ENCODE data around the gene TTC4.

The TTC4 gene

GRCh38 chr1:54681358-54681757 lies 34.3 kb upstream of the TTC4 start:
- Histone ChIP-seq H3K18ac (ENCODE audit: low read length) (no peak overlapping the region), H4K8ac (ENCODE audit: low read depth, low read length) (no peak overlapping the region), H3K4me1 (ENCODE audit: control insufficient read depth in 1 of 2, insufficient read depth in 2 of 2, low read length in 2 of 2) (peaks cover 0 to 2% of the 10 kb centered on the region in 2 experiments), H3K79me2 (ENCODE audit: control insufficient read depth, insufficient read depth, low read length, poor library complexity) (no peaks in the 10 kb centered on the region), H3K27me3 (ENCODE audit: insufficient read depth, low read length) (no peaks in the 10 kb centered on the region), H3K4ac (ENCODE audit: low read depth, low read length) (no peak overlapping the region), H2BK12ac (ENCODE audit: low read length) (no peak overlapping the region), H2AFZ (ENCODE audit: insufficient read depth, low read length, poor library complexity) (no peak overlapping the region), H3K36me3 (ENCODE audit: control insufficient read depth in 1 of 2, insufficient read depth in 2 of 2, low read length in 2 of 2) (no peaks in the 10 kb centered on the region), H3K14ac (ENCODE audit: low read length) (no peak overlapping the region), H3K79me1 (ENCODE audit: low read length) (no peaks in the 10 kb centered on the region), H3K4me2 (ENCODE audit: low read length) (no peak overlapping the region), H3K9me3 (ENCODE audit: insufficient read depth, low read depth, low read length) (peaks cover 3% of the 10 kb centered on the region), H2BK120ac (ENCODE audit: insufficient read depth, low read length, poor library complexity) (no peak overlapping the region), H2AK5ac (ENCODE audit: low read length) (no peak overlapping the region), H3K4me3 (ENCODE audit: low read depth, low read length) (no peak overlapping the region), H2BK5ac (ENCODE audit: low read depth, low read length, poor library complexity) (no peak overlapping the region), H4K12ac (ENCODE audit: low read depth, low read length) (no peak overlapping the region), H3K27ac (ENCODE audit: low read depth, low read length) (no peak overlapping the region), H3K9ac (ENCODE audit: low read length) (no peak overlapping the region), H3K23ac (ENCODE audit: low read length) (no peak overlapping the region), H4K91ac (ENCODE audit: low read depth, low read length) (no peak overlapping the region)
- peak; percentile 12 to 66 for DNase-seq

DNA sequence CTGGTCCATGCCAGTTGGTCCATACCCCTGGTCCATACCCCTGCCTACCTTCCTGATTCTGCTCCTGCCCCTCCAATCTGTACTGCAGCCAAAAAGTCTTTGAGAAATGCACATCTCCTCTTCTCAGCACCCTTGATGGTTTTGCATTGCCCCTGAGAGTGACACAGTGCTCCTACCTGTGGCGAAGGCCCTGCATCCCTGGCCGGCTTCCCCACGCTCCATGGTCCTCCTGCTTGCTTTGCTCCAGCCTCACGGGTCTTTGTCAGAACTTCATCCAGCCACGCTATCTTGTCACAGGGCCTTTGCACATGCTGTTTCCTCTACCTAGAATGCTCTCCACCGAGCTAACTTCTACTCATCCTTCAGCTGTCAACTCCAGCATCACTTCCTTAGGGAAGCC lies 32.2 kb upstream of the TTC4 start:
- H3K18ac ChIP-seq (ENCODE audit: low read length): no peak overlapping the region
- H3K9me3 ChIP-seq (ENCODE audit: insufficient read depth, low read depth, low read length): peaks cover 3% of the 10 kb centered on the region
- H2BK5ac ChIP-seq (ENCODE audit: low read depth, low read length, poor library complexity): no peak overlapping the region
- H2BK12ac ChIP-seq (ENCODE audit: low read length): no peak overlapping the region
- no peak overlapping the region for H3K23ac ChIP-seq (ENCODE audit: low read length)
- no peak overlapping the region for H2AFZ ChIP-seq (ENCODE audit: insufficient read depth, low read length, poor library complexity)
- H2BK120ac ChIP-seq (ENCODE audit: insufficient read depth, low read length, poor library complexity): no peak overlapping the region
- H3K4ac ChIP-seq (ENCODE audit: low read depth, low read length): no peak overlapping the region
- peaks cover 0 to 2% of the 10 kb centered on the region in 2 experiments for H3K4me1 ChIP-seq (ENCODE audit: control insufficient read depth in 1 of 2, insufficient read depth in 2 of 2, low read length in 2 of 2)
- no peak overlapping the region for H4K8ac ChIP-seq (ENCODE audit: low read depth, low read length)
- no CpG with 5 or more reads among the region's 6 CpGs for WGBS (ENCODE audit: extremely low coverage, insufficient coverage, insufficient read length)
- H3K36me3 ChIP-seq (ENCODE audit: control insufficient read depth in 1 of 2, insufficient read depth in 2 of 2, low read length in 2 of 2): no peaks in the 10 kb centered on the region
- H3K27me3 ChIP-seq (ENCODE audit: insufficient read depth, low read length): no peaks in the 10 kb centered on the region
- no peak for DNase-seq
- H3K27ac ChIP-seq (ENCODE audit: low read depth, low read length): no peak overlapping the region
- H2AK5ac ChIP-seq (ENCODE audit: low read length): no peak overlapping the region
- H3K9ac ChIP-seq (ENCODE audit: low read length): no peak overlapping the region
- H3K4me2 ChIP-seq (ENCODE audit: low read length): no peak overlapping the region
- H4K91ac ChIP-seq (ENCODE audit: low read depth, low read length): no peak overlapping the region
- H3K14ac ChIP-seq (ENCODE audit: low read length): no peak overlapping the region
- no peaks in the 10 kb centered on the region for H3K79me1 ChIP-seq (ENCODE audit: low read length)
- H3K4me3 ChIP-seq (ENCODE audit: low read depth, low read length): no peak overlapping the region
- H3K79me2 ChIP-seq (ENCODE audit: control insufficient read depth, insufficient read depth, low read length, poor library complexity): no peaks in the 10 kb centered on the region
- H4K12ac ChIP-seq (ENCODE audit: low read depth, low read length): no peak overlapping the region

DNA sequence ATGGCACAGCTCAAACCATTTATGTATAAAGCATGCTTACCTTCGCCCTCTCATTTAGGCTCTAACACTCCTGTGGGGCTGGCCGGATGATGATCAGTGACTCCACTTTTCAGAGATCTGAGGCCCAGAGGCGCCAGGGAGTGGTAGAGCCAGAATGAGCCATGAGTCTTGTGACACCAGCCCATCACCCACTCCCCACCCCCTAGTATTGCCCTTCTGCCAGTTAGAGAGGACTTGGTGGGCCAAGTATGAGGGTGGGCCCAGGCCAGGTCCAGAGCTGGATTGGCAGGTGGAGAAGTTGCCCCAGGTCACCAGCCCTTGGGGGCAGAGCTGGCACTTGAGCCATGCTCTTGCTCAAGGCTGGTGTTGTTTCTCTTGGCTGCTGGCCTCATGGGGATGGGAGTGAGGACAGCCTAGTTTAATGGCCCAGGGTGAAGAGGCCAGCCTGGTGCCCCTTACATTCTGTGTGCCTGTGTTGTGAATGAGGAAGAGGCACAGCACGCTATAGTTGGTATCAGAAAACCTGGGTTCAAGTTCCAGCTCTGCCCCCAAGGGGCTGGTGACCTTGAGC lies 30.2 kb upstream of the TTC4 start:
- Histone ChIP-seq H2AK5ac (ENCODE audit: low read length) (no peak overlapping the region), H4K8ac (ENCODE audit: low read depth, low read length) (no peak overlapping the region), H3K4me1 (ENCODE audit: control insufficient read depth in 1 of 2, insufficient read depth in 2 of 2, low read length in 2 of 2) (peaks cover 0 to 2% of the 10 kb centered on the region in 2 experiments), H2BK5ac (ENCODE audit: low read depth, low read length, poor library complexity) (no peak overlapping the region), H3K14ac (ENCODE audit: low read length) (no peak overlapping the region), H3K23ac (ENCODE audit: low read length) (no peak overlapping the region), H3K4me3 (ENCODE audit: low read depth, low read length) (no peak overlapping the region), H2BK12ac (ENCODE audit: low read length) (no peak overlapping the region), H3K18ac (ENCODE audit: low read length) (no peak overlapping the region), H2AFZ (ENCODE audit: insufficient read depth, low read length, poor library complexity) (no peak overlapping the region), H3K4ac (ENCODE audit: low read depth, low read length) (no peak overlapping the region), H3K4me2 (ENCODE audit: low read length) (no peak overlapping the region), H3K9ac (ENCODE audit: low read length) (no peak overlapping the region), H4K12ac (ENCODE audit: low read depth, low read length) (no peak overlapping the region), H3K27ac (ENCODE audit: low read depth, low read length) (no peak overlapping the region), H3K79me2 (ENCODE audit: control insufficient read depth, insufficient read depth, low read length, poor library complexity) (no peaks in the 10 kb centered on the region), H3K9me3 (ENCODE audit: insufficient read depth, low read depth, low read length) (no peaks in the 10 kb centered on the region), H3K27me3 (ENCODE audit: insufficient read depth, low read length) (no peaks in the 10 kb centered on the region), H3K79me1 (ENCODE audit: low read length) (no peaks in the 10 kb centered on the region), H2BK120ac (ENCODE audit: insufficient read depth, low read length, poor library complexity) (no peak overlapping the region), H3K36me3 (ENCODE audit: control insufficient read depth in 1 of 2, insufficient read depth in 2 of 2, low read length in 2 of 2) (no peaks in the 10 kb centered on the region), H4K91ac (ENCODE audit: low read depth, low read length) (no peak overlapping the region)
- no peak for DNase-seq
- WGBS (ENCODE audit: extremely low coverage, insufficient coverage, insufficient read length): no CpG with 5 or more reads among the region's 4 CpGs

DNA sequence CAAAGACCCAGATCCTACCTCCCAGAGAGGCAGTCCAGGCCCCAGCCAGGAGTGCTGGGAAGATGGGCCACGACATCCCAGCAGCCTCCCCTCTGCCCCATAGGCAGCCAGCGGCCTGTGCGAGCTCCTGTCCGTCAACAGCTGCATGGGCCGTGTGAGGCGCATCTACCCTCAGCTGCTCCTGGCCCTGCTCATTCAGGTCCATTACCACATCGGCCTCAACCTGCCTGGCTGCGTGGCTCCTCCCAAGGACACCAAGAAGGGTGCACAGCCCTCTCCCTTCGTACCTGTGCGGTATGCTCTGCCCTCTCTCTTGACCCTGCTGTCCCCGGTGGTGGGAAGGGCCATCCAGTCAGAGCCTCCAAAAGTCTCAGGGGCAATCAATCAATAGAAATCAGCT lies 29.5 kb upstream of the TTC4 start:
- WGBS (ENCODE audit: extremely low coverage, insufficient coverage, insufficient read length): no CpG with 5 or more reads among the region's 11 CpGs

More for the DNA sequence above, 29.5 kb upstream of the TTC4 start:
- H4K12ac ChIP-seq (ENCODE audit: low read depth, low read length): no peak overlapping the region
- no peak overlapping the region for H3K4ac ChIP-seq (ENCODE audit: low read depth, low read length)
- DNase-seq: no peak
- H3K4me2 ChIP-seq (ENCODE audit: low read length): no peak overlapping the region
- no peak overlapping the region for H2BK5ac ChIP-seq (ENCODE audit: low read depth, low read length, poor library complexity)
- H3K36me3 ChIP-seq (ENCODE audit: control insufficient read depth in 1 of 2, insufficient read depth in 2 of 2, low read length in 2 of 2): no peaks in the 10 kb centered on the region
- no peak overlapping the region for H4K8ac ChIP-seq (ENCODE audit: low read depth, low read length)
- no peak overlapping the region for H3K4me3 ChIP-seq (ENCODE audit: low read depth, low read length)
- H3K4me1 ChIP-seq (ENCODE audit: control insufficient read depth in 1 of 2, insufficient read depth in 2 of 2, low read length in 2 of 2): peaks cover 0 to 2% of the 10 kb centered on the region in 2 experiments
- H3K14ac ChIP-seq (ENCODE audit: low read length): no peak overlapping the region
- H3K9ac ChIP-seq (ENCODE audit: low read length): no peak overlapping the region
- no peak overlapping the region for H3K23ac ChIP-seq (ENCODE audit: low read length)
- no peak overlapping the region for H4K91ac ChIP-seq (ENCODE audit: low read depth, low read length)
- no peak overlapping the region for H2BK120ac ChIP-seq (ENCODE audit: insufficient read depth, low read length, poor library complexity)
- H3K79me2 ChIP-seq (ENCODE audit: control insufficient read depth, insufficient read depth, low read length, poor library complexity): no peaks in the 10 kb centered on the region
- H2BK12ac ChIP-seq (ENCODE audit: low read length): no peak overlapping the region
- H2AFZ ChIP-seq (ENCODE audit: insufficient read depth, low read length, poor library complexity): no peak overlapping the region
- H3K9me3 ChIP-seq (ENCODE audit: insufficient read depth, low read depth, low read length): no peaks in the 10 kb centered on the region
- no peak overlapping the region for H3K18ac ChIP-seq (ENCODE audit: low read length)
- no peak overlapping the region for H2AK5ac ChIP-seq (ENCODE audit: low read length)
- H3K27ac ChIP-seq (ENCODE audit: low read depth, low read length): no peak overlapping the region
- no peaks in the 10 kb centered on the region for H3K79me1 ChIP-seq (ENCODE audit: low read length)
- no peaks in the 10 kb centered on the region for H3K27me3 ChIP-seq (ENCODE audit: insufficient read depth, low read length)

All from trophoblast cell (in vitro differentiated cells and primary cell).